NCI-H187 treated with DMSO at 0.1 percent for 48 hours (cell line): Measurements from ENCODE around the gene ERN2.

Experiments
- DNase-seq: peaks from one replicate; lab custom pipeline; 2025; lab: John Stamatoyannopoulos, UW

Gene ERN2

GRCh38 chr16:23687034-23687808 is 25.8 kb downstream of the ERN2 start:
- no peak for DNase-seq

GRCh38 chr16:23683487-23683886 is 29.5 kb downstream of the ERN2 start:
- DNase-seq, result no peak

- DNase-seq, result no peak
Observed at GRCh38 chr16:23682181-23682580, 30.8 kb downstream of the ERN2 start.

- no peak for DNase-seq
Observed at GRCh38 chr16:23679986-23680336, 33.1 kb downstream of the ERN2 start.

GRCh38 chr16:23679274-23679985 is 33.6 kb downstream of the ERN2 start:
- no peak for DNase-seq

GRCh38 chr16:23678430-23679273 is 34.4 kb downstream of the ERN2 start, which contains the start of gene PLK1:
Gene PLK1, plus strand, starts transcription at chr16:23678889. Its CDS starts 44 bp downstream, at chr16:23678933.
- DNase-seq, result no peak

- no peak for DNase-seq
Observed at GRCh38 chr16:23676924-23677480, 36.0 kb downstream of the ERN2 start.

- DNase-seq, result no peak
Observed at GRCh38 chr16:23673971-23674614, 38.9 kb downstream of the ERN2 start.

GRCh38 chr16:23670137-23670776 is 42.8 kb downstream of the ERN2 start:
- DNase-seq, result no peak

GRCh38 chr16:23668873-23669272 is 44.1 kb downstream of the ERN2 start:
- no peak for DNase-seq

GRCh38 chr16:23668225-23668624 is 44.8 kb downstream of the ERN2 start:
- no peak for DNase-seq

GRCh38 chr16:23667355-23667659 is 45.7 kb downstream of the ERN2 start:
- no peak for DNase-seq

- no peak for DNase-seq
Observed at GRCh38 chr16:23666571-23667354, 46.3 kb downstream of the ERN2 start.

- DNase-seq, result no peak
Observed at GRCh38 chr16:23663918-23664317, 49.1 kb downstream of the ERN2 start.

GRCh38 chr16:23651943-23652468 is 61.0 kb downstream of the ERN2 start:
- no peak for DNase-seq

GRCh38 chr16:23650674-23651416 is 62.2 kb downstream of the ERN2 start:
- DNase-seq, result no peak

- DNase-seq, result no peak
Observed at GRCh38 chr16:23642246-23642774, 70.7 kb downstream of the ERN2 start.

GRCh38 chr16:23640931-23641765 is 71.9 kb downstream of the ERN2 start, which contains the start of the genes DCTN5 and PALB2:
Gene DCTN5, plus strand, starts transcription at chr16:23641466. Its CDS starts 77 bp downstream, at chr16:23641543.
Gene PALB2, minus strand, starts transcription at chr16:23641310. Its CDS starts 153 bp downstream, at chr16:23641157.
- peak; percentile 44 for DNase-seq
